KOPT-K1 (cell line): ENCODE results near the gene EIF4E3.

Experiments used
- H3K27ac ChIP-seq: fragments of 200-600 bp; sonication (generic); 2 replicates; pipeline ENCODE4 v1.5.1; 2016; ENCODE audit warnings: antibody characterized with exemption, mild to moderate bottlenecking, low read depth, low read length; ENCODE audit not compliant: poor library complexity, severe bottlenecking
- H3K36me3 ChIP-seq: fragments of 200-600 bp; sonication (generic); 2 replicates; pipeline ENCODE4 v1.5.1; 2017; ENCODE audit warnings: antibody characterized with exemption, mild to moderate bottlenecking, low read length, moderate library complexity; ENCODE audit not compliant: insufficient read depth
- H3K9me3 ChIP-seq: fragments of 200-600 bp; sonication (generic); 2 replicates; pipeline ENCODE4 v1.5.1; 2017; ENCODE audit warnings: antibody characterized with exemption, low read length, mild to moderate bottlenecking; ENCODE audit not compliant: insufficient read depth, poor library complexity, severe bottlenecking

EIF4E3 gene

DNA sequence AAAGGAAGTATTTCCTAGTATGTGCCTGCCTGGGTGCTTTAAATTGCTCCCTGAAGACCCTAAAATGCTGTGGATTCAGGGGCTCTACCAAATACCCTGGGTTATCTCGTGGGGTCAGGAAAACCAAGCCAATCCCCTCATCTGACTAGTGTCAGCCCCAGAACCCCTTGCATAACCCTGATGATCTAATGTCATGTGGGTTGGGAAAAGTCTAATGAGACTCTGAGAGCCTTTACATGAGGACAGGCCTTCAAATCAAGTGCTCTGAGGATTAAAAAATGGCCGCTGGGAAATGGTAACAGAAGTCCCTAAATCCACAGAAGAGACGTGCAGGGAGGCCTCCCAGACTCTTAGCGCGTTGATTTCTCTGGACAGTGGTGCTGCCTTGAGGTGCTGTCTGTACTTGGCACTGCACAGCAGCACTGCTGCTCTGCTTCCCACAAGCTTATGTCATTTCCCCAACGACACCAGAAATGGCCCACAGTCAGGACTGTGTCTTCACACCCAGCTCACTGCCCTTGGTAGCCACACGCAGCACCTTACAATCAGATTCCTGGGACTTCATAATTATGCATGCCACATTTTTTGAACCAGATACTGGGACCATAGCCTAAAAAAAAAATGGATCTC is 16.6 kb downstream of the EIF4E3 start:
- Histone ChIP-seq H3K27ac (no peak overlapping the region), H3K36me3 (no peaks in the 10 kb centered on the region), H3K9me3 (no peaks in the 10 kb centered on the region)

DNA sequence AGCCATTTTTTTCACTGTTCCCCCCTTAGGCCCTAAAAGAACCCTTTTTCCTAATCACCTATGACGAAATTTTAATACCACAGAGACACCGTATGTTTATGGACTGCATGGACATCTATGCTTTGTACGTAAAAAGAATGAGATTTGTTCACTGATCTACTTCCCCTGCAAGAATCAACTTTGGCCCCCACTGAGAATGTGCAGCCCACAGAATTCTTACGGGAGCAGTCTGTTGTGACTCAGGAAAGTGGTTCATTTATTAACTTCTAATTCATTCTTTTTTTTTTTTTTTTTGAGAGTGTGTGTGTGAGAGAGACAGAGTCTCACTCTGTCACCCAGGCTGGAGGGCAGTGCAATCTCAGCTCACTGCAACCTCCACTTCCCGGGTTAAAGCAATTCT is 17.6 kb downstream of the EIF4E3 start:
- Histone ChIP-seq H3K27ac (no peak overlapping the region), H3K36me3 (no peaks in the 10 kb centered on the region), H3K9me3 (no peaks in the 10 kb centered on the region)

DNA sequence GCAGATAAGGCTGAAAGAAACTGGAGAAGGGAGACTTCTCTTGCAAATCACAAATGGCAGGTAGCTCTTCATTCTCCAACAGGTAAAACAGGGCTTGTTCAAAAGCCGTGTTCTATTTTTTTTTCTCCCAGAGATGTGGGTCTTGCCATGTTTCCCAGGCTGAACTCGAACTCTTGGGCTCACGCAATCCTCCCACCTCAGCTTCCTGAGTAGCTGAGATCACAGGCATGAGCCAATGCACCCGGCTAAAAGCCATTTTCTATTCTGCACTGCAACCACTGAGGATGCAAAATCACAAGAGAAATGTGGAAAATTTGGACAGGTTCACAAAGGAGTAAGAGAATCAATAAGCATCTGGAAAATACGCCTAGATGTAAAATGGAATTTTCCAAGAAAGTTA is 19.5 kb downstream of the EIF4E3 start:
- Histone ChIP-seq H3K9me3 (no peaks in the 10 kb centered on the region), H3K27ac (no peak overlapping the region), H3K36me3 (no peaks in the 10 kb centered on the region)

GRCh38 chr3:71704915-71705314 is 20.3 kb downstream of the EIF4E3 start:
- H3K27ac ChIP-seq: no peak overlapping the region
- no peaks in the 10 kb centered on the region for H3K36me3 ChIP-seq
- no peaks in the 10 kb centered on the region for H3K9me3 ChIP-seq

DNA sequence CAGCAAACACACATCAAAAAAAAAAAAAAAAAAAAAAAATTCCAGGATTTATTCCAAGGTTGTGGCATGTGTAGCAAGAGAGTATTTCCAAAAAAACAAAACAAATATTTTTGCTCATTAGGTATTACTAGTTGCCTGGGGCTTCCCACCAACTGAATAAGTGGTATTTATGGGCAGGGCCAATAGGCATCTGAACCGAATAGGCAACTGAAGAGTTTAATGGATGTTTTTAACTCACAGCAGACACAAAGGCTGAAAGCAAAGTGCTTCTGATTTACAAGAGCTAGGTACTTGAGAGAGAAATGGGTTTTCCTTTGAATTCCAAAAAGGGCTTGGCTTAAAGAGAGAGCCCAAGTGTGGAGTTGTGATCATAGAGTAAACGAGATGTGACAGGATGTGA is 21.4 kb downstream of the EIF4E3 start:
- Histone ChIP-seq H3K27ac (no peak overlapping the region), H3K9me3 (no peaks in the 10 kb centered on the region), H3K36me3 (no peaks in the 10 kb centered on the region)

DNA sequence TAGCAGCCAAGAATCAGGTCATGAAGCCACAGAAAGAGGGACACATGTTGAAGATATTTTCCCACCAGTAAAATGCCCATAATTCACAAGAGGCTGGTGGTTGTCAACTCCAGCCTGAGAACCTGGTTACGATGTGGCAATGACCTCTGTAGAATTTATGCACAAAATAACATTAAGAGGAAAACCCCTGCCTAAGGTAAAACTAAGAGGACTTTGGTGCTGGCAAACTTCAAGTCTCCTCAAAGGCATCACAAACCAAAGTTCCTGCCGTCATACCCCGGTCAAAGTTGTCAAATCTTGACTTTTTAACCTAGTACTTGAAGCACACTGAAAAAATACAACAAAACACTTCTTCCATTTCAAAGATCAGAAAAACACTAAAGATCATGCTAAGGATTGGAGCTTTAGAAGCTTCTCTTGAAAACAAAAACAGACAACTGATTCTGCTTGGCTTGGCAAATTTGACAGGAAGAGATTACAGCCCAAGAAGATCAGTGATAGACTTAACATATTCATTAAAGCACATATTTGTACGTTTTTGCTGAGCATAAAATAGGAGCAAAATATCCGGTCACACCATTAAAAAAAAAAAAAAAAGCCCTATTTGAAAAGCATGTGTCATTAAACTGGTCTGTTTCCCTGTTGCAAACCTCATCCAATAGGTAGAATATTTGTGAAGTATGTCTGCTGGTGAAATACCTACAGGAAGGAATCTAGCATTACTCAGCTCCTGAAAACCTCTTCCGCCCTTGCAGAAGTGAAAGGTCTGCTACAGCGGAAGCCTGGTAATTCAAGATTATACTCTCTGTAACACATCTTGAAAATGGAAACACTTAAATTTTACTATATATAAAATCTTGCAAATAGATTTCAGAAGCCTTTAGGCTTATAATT is 22.8 kb downstream of the EIF4E3 start:
- no peaks in the 10 kb centered on the region for H3K9me3 ChIP-seq
- no peaks in the 10 kb centered on the region for H3K36me3 ChIP-seq
- no peak overlapping the region for H3K27ac ChIP-seq

DNA sequence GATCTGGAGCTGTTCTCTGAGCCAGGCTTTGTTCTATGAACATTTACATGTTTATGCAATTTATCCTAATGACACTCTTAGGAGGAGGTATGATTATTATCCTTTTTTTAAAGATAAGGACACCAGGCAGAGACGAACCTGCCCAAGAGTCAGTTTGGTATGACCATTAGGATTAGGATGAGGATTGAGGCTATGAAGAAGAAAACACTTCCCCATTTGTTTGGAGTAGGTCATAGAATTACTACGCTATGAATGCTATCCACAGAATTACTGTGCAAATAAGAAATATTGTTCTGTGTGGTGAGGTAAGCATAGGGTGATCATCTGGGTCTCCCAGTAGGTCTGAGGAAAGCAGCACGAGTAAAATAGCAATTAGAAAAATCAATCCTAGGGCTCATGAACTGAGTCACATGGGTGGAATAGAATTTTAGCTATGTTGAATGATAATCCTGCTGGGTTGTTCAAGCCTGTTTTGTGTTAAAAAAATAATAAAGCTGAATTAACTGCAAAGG is 23.9 kb downstream of the EIF4E3 start:
- no peaks in the 10 kb centered on the region for H3K9me3 ChIP-seq
- H3K27ac ChIP-seq: no peak overlapping the region
- H3K36me3 ChIP-seq: no peaks in the 10 kb centered on the region

GRCh38 chr3:71695000-71695482 is 30.2 kb downstream of the EIF4E3 start:
- H3K27ac ChIP-seq: no peak overlapping the region
- H3K9me3 ChIP-seq: no peaks in the 10 kb centered on the region
- no peaks in the 10 kb centered on the region for H3K36me3 ChIP-seq

- no peak overlapping the region for H3K27ac ChIP-seq
- no peaks in the 10 kb centered on the region for H3K36me3 ChIP-seq
- H3K9me3 ChIP-seq: no peaks in the 10 kb centered on the region
Observed at GRCh38 chr3:71694358-71694999, 30.7 kb downstream of the EIF4E3 start.

DNA sequence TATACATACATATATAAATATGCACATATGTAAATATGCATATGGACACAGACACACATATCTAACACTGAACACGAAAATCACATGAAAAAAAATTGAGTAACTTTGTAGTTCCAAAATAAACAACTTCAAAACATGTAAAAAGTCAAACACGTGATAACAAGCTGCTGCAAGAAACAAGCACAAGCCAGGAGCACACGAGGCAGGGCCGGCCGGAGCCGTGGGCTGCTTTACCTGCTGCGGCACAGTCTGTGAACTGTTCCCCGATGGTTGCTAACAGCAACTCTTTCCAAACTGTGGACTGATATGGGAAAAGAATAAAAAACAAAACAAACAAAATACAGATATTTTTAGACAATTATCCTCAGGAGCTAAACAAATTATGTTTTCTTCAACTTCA is 31.6 kb downstream of the EIF4E3 start:
- H3K27ac ChIP-seq: no peak overlapping the region
- H3K9me3 ChIP-seq: no peaks in the 10 kb centered on the region
- no peaks in the 10 kb centered on the region for H3K36me3 ChIP-seq

DNA sequence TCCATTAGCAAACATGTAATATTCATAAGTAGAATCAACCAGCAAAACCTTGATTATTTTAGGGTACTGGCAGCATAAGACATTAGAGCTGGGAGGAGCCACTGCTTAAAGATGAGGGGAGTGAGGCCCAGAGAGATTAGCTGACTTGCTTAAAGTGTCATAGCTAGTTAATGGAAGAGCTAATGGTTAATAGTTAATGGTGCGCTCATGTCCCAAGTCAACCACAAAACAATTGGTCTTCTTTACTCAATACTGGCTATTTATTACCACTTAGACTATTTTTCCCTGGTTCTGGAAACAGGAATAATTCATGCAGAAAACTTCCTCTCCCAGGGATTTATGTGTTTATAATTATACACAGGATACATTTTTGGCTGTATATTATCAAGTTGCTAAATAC is 33.1 kb downstream of the EIF4E3 start:
- no peaks in the 10 kb centered on the region for H3K36me3 ChIP-seq
- no peak overlapping the region for H3K27ac ChIP-seq
- no peaks in the 10 kb centered on the region for H3K9me3 ChIP-seq

DNA sequence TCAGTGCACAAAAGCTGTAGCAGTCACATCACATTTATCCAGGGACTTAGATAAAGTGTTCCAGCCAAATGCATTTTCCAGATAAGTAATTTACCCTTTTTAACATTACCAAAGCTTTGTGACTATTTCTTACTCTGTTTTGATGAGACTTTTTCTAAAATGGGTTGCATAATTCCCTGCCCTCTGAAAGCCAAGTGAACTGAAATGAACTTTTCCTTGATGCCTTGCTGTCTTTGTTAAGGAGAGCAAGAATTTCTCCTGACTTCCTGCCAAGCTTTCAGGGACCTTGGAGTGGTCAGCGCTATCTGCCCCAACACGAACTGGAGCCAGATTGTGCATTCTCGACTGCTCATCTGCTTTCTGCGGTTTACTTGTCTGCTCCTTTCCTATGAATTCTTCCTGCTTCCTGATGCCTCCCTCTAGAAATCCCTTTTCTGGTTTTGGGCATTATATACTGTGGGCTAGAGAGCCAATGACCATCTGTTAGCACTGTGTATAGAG is 34.8 kb downstream of the EIF4E3 start:
- Histone ChIP-seq H3K9me3 (no peaks in the 10 kb centered on the region), H3K27ac (no peak overlapping the region), H3K36me3 (no peaks in the 10 kb centered on the region)

GRCh38 chr3:71689291-71689690 is 35.9 kb downstream of the EIF4E3 start:
- Histone ChIP-seq H3K27ac (no peak overlapping the region), H3K9me3 (no peaks in the 10 kb centered on the region), H3K36me3 (no peaks in the 10 kb centered on the region)

- Histone ChIP-seq H3K36me3 (no peaks in the 10 kb centered on the region), H3K27ac (no peak overlapping the region), H3K9me3 (no peaks in the 10 kb centered on the region)
Observed at GRCh38 chr3:71688121-71688520, 37.1 kb downstream of the EIF4E3 start.

DNA sequence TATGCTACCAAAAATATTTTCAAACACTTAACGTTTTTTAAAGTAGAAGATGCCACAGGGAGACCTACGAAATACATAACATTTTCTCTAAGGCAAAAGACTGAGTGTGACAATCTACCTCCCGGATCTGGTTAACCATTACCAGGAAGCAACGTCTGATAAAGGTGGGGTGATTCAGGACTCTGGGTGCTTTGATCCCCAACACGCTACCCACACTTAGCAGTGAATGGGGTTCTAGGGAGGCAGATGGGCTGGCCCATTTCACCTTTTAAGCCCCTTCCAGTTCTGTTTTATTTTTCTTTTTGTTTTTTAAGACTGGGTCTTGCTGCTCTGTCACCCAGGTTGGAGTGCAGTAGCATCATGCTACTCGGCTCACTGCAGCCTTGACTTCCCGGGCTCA is 39.5 kb downstream of the EIF4E3 start:
- Histone ChIP-seq H3K36me3 (no peaks in the 10 kb centered on the region), H3K27ac (no peak overlapping the region), H3K9me3 (no peaks in the 10 kb centered on the region)
